Measurements from ENCODE around the gene TESK1.

The TESK1 gene

DNA sequence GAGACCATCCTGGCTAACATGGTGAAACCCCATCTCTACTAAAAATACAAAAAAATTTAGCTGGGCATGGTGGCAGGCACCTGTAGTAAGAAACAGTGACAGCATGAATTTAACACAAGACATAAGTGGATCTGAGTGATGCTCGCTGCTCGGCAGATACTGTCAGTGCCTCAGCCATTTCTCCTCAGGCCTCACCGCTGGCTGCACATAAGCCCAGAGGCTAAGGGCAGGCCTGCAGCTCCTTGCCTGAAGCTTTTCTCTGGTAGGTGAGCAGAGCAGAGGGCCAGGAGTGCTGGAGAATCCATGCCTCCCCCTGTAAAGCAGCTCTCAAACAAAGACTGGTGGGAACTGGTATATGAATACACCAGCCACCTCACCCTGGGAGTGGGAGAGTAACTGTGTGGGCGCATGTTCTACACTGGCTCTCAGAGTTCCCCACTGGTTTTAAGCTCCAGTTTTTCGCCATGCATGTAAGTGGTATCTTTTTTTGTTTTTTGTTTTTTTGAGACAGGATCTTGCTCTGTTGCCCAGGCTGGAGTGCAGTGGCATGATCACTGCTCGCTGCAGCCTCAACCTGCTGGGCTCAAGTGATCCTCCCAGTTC, 23.4 kb downstream of the TESK1 start:
- TF ChIP-seq CREB1 (IDR thresholded peaks at IDR 0.05; ENCODE audit: low read depth) (no peak), TAF1 (IDR thresholded peaks at IDR 0.05; ENCODE audit: low read depth) (no peak), TCF12 (IDR thresholded peaks at IDR 0.05; ENCODE audit: low read depth) (no peak), TEAD4 (IDR thresholded peaks at IDR 0.05) (no peak), RAD21 (IDR thresholded peaks at IDR 0.05; ENCODE audit: low read depth) (no peak), ZBTB7A (IDR thresholded peaks at IDR 0.05; ENCODE audit: low read depth) (no peak), YY1 (IDR thresholded peaks at IDR 0.05; ENCODE audit: low read depth) (no peak)

DNA sequence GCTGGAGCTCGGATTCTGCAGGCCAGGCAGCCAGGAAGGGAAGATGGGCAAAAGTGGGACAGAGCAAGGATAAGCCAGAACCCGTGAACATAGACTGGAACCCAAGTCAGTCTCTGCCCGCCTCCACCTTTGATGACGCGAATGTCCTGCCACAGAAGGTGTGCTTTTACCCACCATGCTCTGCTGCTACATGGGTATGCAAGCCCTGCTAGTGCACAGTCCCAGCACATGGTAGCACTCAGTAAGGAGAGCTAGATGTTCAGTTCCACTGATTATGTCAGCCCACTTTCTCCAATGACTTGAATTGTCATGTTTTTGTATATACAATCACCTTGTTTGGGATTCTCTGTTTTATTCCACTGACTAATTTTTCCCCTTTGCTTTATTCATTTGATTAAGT, 24.5 kb downstream of the TESK1 start:
- TF ChIP-seq TAF1 (IDR thresholded peaks at IDR 0.05; ENCODE audit: low read depth) (no peak), FOXM1 (IDR thresholded peaks at IDR 0.05; ENCODE audit: borderline replicate concordance, low read depth) (no peak)

DNA sequence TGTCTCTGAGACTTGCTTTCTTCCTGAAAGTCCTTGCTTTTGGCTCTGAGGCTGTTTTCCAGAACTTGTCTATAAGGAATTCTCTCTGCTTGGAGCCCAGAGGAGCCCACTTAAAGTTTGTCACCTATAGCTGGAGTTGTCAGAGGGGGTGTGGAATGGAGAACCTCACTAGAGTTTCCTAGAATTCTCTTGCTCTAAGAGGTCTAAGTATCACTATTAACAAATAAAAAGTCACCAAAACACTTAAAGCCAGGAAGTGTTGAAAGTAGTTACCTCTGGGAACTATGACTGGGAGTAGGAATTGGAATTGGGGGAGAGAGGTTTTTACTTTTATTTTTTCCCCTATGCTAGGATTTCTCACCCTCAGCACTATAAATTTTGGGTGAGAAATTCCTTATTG, 30.7 kb downstream of the TESK1 start:
- no peak for TF ChIP-seq NFIC (IDR thresholded peaks at IDR 0.05)
- TF ChIP-seq EP300 (IDR thresholded peaks at IDR 0.05; ENCODE audit: borderline replicate concordance) = no peak
- TF ChIP-seq CEBPB (IDR thresholded peaks at IDR 0.05) = no peak
- TF ChIP-seq YY1 (IDR thresholded peaks at IDR 0.05; ENCODE audit: low read depth) = no peak
- TF ChIP-seq TCF12 (IDR thresholded peaks at IDR 0.05; ENCODE audit: low read depth) = no peak
- no peak for TF ChIP-seq EGR1 (IDR thresholded peaks at IDR 0.05)
- no peak for TF ChIP-seq ZBTB7A (IDR thresholded peaks at IDR 0.05; ENCODE audit: low read depth)
- no peak for TF ChIP-seq RAD21 (IDR thresholded peaks at IDR 0.05; ENCODE audit: low read depth)
- TF ChIP-seq, protein P1, sequence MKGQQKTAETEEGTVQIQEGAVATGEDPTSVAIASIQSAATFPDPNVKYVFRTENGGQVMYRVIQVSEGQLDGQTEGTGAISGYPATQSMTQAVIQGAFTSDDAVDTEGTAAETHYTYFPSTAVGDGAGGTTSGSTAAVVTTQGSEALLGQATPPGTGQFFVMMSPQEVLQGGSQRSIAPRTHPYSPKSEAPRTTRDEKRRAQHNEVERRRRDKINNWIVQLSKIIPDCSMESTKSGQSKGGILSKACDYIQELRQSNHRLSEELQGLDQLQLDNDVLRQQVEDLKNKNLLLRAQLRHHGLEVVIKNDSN (IDR thresholded peaks at IDR 0.05) = no peak

DNA sequence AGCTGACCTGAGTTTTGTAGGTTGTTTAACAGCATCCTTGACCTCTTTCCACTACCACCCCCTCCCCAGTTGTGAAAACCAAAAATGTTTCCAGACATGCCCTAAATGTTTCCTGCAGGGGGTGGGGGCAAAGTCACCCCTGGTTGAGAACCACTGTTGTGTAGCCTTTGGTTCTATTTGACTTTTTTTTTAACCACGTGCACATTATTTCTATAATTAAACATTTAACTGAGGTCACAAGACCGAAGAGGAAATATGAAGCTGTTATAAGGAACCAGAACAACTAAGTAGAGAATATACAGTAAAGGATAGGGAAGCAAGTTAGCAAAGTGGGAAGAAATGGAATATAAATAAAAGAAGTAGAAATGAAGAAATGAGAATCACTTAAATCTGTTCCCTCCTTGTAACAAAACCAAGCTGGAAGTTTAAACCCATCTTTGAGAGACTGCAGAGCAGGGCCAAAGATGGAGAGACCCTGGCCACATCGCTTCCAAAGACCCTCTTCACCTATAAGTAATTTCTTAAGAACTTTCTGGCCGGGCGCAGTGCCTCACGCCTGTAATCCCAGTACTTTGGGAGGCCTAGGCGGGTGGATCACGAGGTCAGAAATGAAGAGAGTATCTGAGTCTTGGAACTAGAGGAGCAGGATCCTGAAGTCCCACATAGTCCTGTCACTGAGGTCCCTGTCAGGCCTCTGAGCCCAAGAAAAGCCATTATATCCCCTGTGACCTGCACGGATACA, 31.2 kb downstream of the TESK1 start:
- TF ChIP-seq CEBPB (IDR thresholded peaks at IDR 0.05) (no peak), TAF1 (IDR thresholded peaks at IDR 0.05; ENCODE audit: low read depth) (no peak), ZBTB7A (IDR thresholded peaks at IDR 0.05; ENCODE audit: low read depth) (no peak), YY1 (IDR thresholded peaks at IDR 0.05; ENCODE audit: low read depth) (no peak), NFIC (IDR thresholded peaks at IDR 0.05) (no peak), RAD21 (IDR thresholded peaks at IDR 0.05; ENCODE audit: low read depth) (no peak), TEAD4 (IDR thresholded peaks at IDR 0.05) (no peak), CREB1 (IDR thresholded peaks at IDR 0.05; ENCODE audit: low read depth) (no peak), FOXM1 (IDR thresholded peaks at IDR 0.05; ENCODE audit: borderline replicate concordance, low read depth) (no peak), EP300 (IDR thresholded peaks at IDR 0.05; ENCODE audit: borderline replicate concordance) (no peak), TCF12 (IDR thresholded peaks at IDR 0.05; ENCODE audit: low read depth) (no peak), EGR1 (IDR thresholded peaks at IDR 0.05) (no peak)
- TF ChIP-seq, protein P2, sequence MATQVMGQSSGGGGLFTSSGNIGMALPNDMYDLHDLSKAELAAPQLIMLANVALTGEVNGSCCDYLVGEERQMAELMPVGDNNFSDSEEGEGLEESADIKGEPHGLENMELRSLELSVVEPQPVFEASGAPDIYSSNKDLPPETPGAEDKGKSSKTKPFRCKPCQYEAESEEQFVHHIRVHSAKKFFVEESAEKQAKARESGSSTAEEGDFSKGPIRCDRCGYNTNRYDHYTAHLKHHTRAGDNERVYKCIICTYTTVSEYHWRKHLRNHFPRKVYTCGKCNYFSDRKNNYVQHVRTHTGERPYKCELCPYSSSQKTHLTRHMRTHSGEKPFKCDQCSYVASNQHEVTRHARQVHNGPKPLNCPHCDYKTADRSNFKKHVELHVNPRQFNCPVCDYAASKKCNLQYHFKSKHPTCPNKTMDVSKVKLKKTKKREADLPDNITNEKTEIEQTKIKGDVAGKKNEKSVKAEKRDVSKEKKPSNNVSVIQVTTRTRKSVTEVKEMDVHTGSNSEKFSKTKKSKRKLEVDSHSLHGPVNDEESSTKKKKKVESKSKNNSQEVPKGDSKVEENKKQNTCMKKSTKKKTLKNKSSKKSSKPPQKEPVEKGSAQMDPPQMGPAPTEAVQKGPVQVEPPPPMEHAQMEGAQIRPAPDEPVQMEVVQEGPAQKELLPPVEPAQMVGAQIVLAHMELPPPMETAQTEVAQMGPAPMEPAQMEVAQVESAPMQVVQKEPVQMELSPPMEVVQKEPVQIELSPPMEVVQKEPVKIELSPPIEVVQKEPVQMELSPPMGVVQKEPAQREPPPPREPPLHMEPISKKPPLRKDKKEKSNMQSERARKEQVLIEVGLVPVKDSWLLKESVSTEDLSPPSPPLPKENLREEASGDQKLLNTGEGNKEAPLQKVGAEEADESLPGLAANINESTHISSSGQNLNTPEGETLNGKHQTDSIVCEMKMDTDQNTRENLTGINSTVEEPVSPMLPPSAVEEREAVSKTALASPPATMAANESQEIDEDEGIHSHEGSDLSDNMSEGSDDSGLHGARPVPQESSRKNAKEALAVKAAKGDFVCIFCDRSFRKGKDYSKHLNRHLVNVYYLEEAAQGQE (IDR thresholded peaks at IDR 0.05; ENCODE audit: low read depth) = no peak
- TF ChIP-seq, protein P1 (IDR thresholded peaks at IDR 0.05) = no peak
- TF ChIP-seq, protein P3, sequence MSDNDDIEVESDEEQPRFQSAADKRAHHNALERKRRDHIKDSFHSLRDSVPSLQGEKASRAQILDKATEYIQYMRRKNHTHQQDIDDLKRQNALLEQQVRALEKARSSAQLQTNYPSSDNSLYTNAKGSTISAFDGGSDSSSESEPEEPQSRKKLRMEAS (IDR thresholded peaks at IDR 0.05) = no peak

DNA sequence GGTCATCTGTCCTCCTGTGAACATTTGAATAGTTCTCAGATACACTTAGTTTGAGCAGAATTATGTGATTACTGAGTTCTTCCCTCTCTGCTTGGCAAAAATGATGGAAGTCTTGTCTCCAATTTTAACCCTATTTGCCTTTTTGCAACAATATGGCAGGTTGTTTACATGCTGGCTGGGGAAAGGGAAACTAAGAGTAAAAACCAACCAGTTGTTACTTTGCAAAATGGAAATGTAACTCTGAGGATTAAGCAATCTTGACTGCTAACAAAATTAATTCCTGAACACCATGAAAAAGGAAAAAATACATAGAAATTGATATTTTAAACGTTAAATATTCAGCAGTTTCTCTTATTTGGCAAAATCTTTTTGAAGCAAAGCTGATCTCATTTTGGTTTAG, 34.6 kb downstream of the TESK1 start:
- no peak for TF ChIP-seq EP300 (IDR thresholded peaks at IDR 0.05; ENCODE audit: borderline replicate concordance)
- TF ChIP-seq, protein P1 (IDR thresholded peaks at IDR 0.05) = no peak
- no peak for TF ChIP-seq CEBPB (IDR thresholded peaks at IDR 0.05)
- no peak for TF ChIP-seq FOXM1 (IDR thresholded peaks at IDR 0.05; ENCODE audit: borderline replicate concordance, low read depth)
- TF ChIP-seq TAF1 (IDR thresholded peaks at IDR 0.05; ENCODE audit: low read depth) = no peak
- TF ChIP-seq ZBTB7A (IDR thresholded peaks at IDR 0.05; ENCODE audit: low read depth) = no peak
- TF ChIP-seq CREB1 (IDR thresholded peaks at IDR 0.05; ENCODE audit: low read depth) = no peak
- no peak for TF ChIP-seq RAD21 (IDR thresholded peaks at IDR 0.05; ENCODE audit: low read depth)
- no peak for TF ChIP-seq NFIC (IDR thresholded peaks at IDR 0.05)
- TF ChIP-seq, protein P3 (IDR thresholded peaks at IDR 0.05) = no peak
- TF ChIP-seq TEAD4 (IDR thresholded peaks at IDR 0.05) = no peak
- no peak for TF ChIP-seq YY1 (IDR thresholded peaks at IDR 0.05; ENCODE audit: low read depth)
- TF ChIP-seq TCF12 (IDR thresholded peaks at IDR 0.05; ENCODE audit: low read depth) = no peak

DNA sequence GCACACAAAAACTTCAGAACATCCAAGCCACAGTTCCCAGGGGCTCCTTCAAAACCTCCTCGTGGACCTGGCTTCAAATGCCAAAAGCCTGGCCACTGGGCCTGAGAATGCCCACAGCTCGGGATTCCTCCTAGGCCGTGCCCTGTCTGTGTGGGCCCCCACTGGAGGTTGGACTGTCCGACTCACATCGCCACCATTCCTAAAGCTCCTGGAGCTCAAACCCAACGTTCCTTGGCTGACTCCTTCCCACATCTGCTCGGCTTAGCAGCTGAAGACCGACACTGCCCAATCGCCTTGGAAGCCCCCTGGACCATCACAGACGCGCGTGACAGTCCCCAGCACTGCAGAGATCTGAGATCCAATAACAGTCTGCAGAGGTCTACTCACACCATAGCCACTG, 38.0 kb downstream of the TESK1 start:
- TF ChIP-seq CREB1 (IDR thresholded peaks at IDR 0.05; ENCODE audit: low read depth) (no peak), TCF12 (IDR thresholded peaks at IDR 0.05; ENCODE audit: low read depth) (no peak), CEBPB (IDR thresholded peaks at IDR 0.05) (no peak), FOXM1 (IDR thresholded peaks at IDR 0.05; ENCODE audit: borderline replicate concordance, low read depth) (no peak), TEAD4 (IDR thresholded peaks at IDR 0.05) (no peak), YY1 (IDR thresholded peaks at IDR 0.05; ENCODE audit: low read depth) (no peak), TAF1 (IDR thresholded peaks at IDR 0.05; ENCODE audit: low read depth) (no peak), RAD21 (IDR thresholded peaks at IDR 0.05; ENCODE audit: low read depth) (no peak), ZBTB7A (IDR thresholded peaks at IDR 0.05; ENCODE audit: low read depth) (no peak)
- TF ChIP-seq, protein P3 (IDR thresholded peaks at IDR 0.05) = no peak
- TF ChIP-seq, protein P2 (IDR thresholded peaks at IDR 0.05; ENCODE audit: low read depth) = no peak
- TF ChIP-seq, protein P1 (IDR thresholded peaks at IDR 0.05) = no peak
